ENCODE measurements around the gene TMEM232. TPM values are rescaled to one million over a fixed set of nuclear protein-coding genes. Genes with fewer than 3 reads are reported as not detected.

Gene TMEM232
- total and polyA plus RNA-seq, 8 donors: 1.2 to 8.8 (median 5.2) TPM; not detected in 3

- intact Hi-C loops (cut with DNase I; ENCODE audit: low total_unique reads): no loop called here
- no peaks in the 10 kb centered on the region for H3K4me1 ChIP-seq
- H3K27me3 ChIP-seq: no peaks in the 10 kb centered on the region
- H3K27ac ChIP-seq: no peak overlapping the region
- TF ChIP-seq EP300 (IDR thresholded peaks at IDR 0.05): no peak
- no peak for TF ChIP-seq POLR2A (IDR thresholded peaks at IDR 0.05)
- TF ChIP-seq CTCF (IDR thresholded peaks at IDR 0.05): no peak
- no peak for TF ChIP-seq POLR2AphosphoS5 (IDR thresholded peaks at IDR 0.05)
- H3K36me3 ChIP-seq: no peaks in the 10 kb centered on the region
- DNase-seq: no peak
- peaks cover 0 to 17% (median 2%) of the 10 kb centered on the region in 4 donors for H3K9me3 ChIP-seq
- H3K4me3 ChIP-seq: no peak overlapping the region
Measured at GRCh38 chr5:110562191-110562590, 164.3 kb downstream of the TMEM232 start.

GRCh38 chr5:110561510-110561909 is 165.0 kb downstream of the TMEM232 start:
- intact Hi-C loops (cut with DNase I; ENCODE audit: low total_unique reads): no loop called here
- no peaks in the 10 kb centered on the region for H3K36me3 ChIP-seq
- H3K4me1 ChIP-seq: no peaks in the 10 kb centered on the region
- TF ChIP-seq EP300 (IDR thresholded peaks at IDR 0.05) (no peak), POLR2AphosphoS5 (IDR thresholded peaks at IDR 0.05) (no peak), POLR2A (IDR thresholded peaks at IDR 0.05) (no peak), CTCF (IDR thresholded peaks at IDR 0.05) (no peak)
- no peak overlapping the region for H3K4me3 ChIP-seq
- H3K9me3 ChIP-seq: peaks cover 0 to 21% (median 3%) of the 10 kb centered on the region in 4 donors
- H3K27me3 ChIP-seq: no peaks in the 10 kb centered on the region
- 39 to 65% (median 51%) methylated on average over 1 of the region's 1 CpG for WGBS, 5 donors
- no peak overlapping the region for H3K27ac ChIP-seq
- no peak for DNase-seq

GRCh38 chr5:110549301-110549700 is 177.2 kb downstream of the TMEM232 start:
- 86 to 92% (median 90%) methylated on average over 3 of the region's 3 CpGs for WGBS, 5 donors

GRCh38 chr5:110548171-110548570 is 178.3 kb downstream of the TMEM232 start:
- H3K4me3 ChIP-seq: no peak overlapping the region
- H3K36me3 ChIP-seq: no peaks in the 10 kb centered on the region
- no peak for DNase-seq
- 73 to 91% (median 88%) methylated on average over 3 of the region's 3 CpGs for WGBS, 5 donors
- TF ChIP-seq EP300 (IDR thresholded peaks at IDR 0.05) (no peak), CTCF (IDR thresholded peaks at IDR 0.05) (no peak)
- peaks cover 0 to 19% (median 0%) of the 10 kb centered on the region in 4 donors for H3K9me3 ChIP-seq
- H3K4me1 ChIP-seq: no peaks in the 10 kb centered on the region
- H3K27me3 ChIP-seq: no peaks in the 10 kb centered on the region
- H3K27ac ChIP-seq: no peak overlapping the region
- intact Hi-C loops (cut with DNase I; ENCODE audit: low total_unique reads): no loop called here

More at GRCh38 chr5:110549301-110549700, 177.2 kb downstream of the TMEM232 start:
- H3K27ac ChIP-seq: no peak overlapping the region
- intact Hi-C loops (cut with DNase I; ENCODE audit: low total_unique reads): no loop called here
- H3K27me3 ChIP-seq: no peaks in the 10 kb centered on the region
- H3K9me3 ChIP-seq: peaks cover 0 to 25% (median 0%) of the 10 kb centered on the region in 4 donors
- no peaks in the 10 kb centered on the region for H3K36me3 ChIP-seq
- no peak overlapping the region for H3K4me3 ChIP-seq
- no peaks in the 10 kb centered on the region for H3K4me1 ChIP-seq
- TF ChIP-seq CTCF (IDR thresholded peaks at IDR 0.05) (no peak), POLR2A (IDR thresholded peaks at IDR 0.05) (no peak), EP300 (IDR thresholded peaks at IDR 0.05) (no peak), POLR2AphosphoS5 (IDR thresholded peaks at IDR 0.05) (no peak)
- DNase-seq: no peak

Measured in stomach (tissue), 9 donors.